GM18909 (cell line): Measurements from ENCODE around the gene ARHGEF28.

ENCODE experiments used
- ATAC-seq: cut with Tn5 transposase; IDR thresholded peaks from one replicate; pipeline ENCODE4 v1.9.1; 2021; ENCODE audit warnings: mild to moderate bottlenecking; ENCODE audit not compliant: unreplicated experiment, poor library complexity

Gene ARHGEF28

DNA sequence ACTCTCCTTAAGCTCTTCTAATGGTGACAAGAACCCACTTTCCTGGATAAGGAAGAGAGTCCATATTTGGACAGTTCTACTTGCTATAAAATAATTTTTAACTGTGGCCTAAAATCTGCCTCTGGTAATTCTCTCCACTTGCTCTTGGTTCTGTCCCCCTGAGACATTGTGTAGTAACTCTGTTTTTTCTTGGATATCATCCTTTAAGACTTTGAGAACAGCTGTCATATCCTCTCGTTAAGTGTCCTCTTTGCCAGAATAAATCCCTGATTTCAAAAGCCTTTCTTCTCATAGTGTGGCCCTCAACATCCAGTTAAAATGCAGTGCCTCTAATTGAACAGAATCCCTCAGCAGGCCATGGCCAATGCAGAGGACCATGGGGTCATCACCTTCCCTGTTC, 101.5 kb downstream of the ARHGEF28 start:
- no peak for ATAC-seq

GRCh38 chr5:73728493-73729273, 102.7 kb downstream of the ARHGEF28 start:
- no peak for ATAC-seq

DNA sequence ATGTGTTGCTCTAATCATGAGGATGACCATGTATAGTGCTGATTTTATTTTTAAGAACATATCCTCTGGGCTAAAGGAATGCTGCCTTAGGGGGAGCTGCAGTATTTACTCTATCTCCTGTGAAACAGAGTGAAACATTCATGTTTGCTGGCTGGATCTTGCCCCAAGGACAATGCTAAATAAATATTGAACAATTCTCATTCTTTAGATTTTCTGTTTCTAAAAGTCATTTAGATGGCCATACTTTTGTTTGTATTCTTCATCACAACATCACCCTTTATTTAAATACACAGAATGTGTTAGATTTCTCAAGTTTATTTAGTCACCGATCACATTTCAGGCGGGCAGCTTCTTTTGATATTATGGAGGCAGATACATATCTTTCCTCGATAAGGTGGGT, 103.3 kb downstream of the ARHGEF28 start:
- ATAC-seq = no peak

GRCh38 chr5:73732045-73732444, 106.0 kb downstream of the ARHGEF28 start:
- ATAC-seq = no peak

GRCh38 chr5:73733219-73733618, 107.2 kb downstream of the ARHGEF28 start:
- ATAC-seq = no peak

DNA sequence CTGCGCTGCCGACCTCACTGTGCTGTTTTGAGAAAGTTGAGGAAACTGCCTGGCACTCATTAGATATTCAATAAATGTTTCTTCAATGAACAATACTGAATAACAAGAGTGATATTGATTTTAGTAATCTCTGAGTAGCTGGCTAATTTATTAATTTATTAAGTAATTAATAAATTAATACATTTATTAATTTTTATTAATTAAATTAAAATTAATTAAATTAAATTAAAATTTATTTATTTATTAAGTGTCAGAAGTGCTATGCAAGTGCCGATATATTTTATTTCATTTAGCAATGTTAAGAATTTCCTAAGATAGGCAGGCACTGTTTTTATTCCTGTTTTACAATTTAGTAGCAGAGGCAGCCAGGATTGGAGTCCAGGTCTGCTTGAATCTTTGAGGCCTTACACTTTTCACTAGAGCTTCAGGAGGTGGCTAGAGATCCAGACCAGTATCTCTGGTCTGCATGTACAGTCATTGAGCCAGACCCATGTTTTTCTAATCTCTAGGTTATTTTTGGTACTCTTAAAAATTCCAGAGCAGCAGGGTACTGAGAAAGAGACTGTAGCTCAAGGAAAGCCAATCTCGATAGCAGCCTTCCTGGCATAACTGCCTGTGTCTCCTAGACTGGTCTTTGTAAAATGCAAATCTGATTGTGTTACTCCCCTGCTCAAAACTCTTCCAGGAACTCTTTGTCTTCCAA, 109.2 kb downstream of the ARHGEF28 start:
- no peak for ATAC-seq

DNA sequence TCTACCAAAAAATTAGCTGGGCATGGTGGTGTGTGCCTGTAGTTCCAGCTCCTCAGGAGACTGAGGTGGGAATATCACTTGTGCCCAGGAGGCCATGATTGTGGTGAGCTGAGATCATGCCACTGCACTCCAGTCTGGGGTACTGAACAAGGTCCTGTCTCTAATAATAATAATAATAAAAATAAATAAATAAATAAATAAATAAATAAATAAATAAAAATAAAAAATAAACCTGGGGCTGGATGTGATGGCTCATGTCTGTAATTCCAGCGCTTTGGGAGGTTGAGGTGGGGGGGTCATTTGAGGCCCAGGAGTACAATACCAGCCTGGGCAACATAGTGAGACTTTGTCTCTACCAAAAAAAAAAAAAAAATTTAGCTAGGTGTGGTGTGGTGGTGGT, 113.7 kb downstream of the ARHGEF28 start:
- ATAC-seq = no peak

GRCh38 chr5:73740274-73740790, 114.3 kb downstream of the ARHGEF28 start:
- ATAC-seq = no peak

DNA sequence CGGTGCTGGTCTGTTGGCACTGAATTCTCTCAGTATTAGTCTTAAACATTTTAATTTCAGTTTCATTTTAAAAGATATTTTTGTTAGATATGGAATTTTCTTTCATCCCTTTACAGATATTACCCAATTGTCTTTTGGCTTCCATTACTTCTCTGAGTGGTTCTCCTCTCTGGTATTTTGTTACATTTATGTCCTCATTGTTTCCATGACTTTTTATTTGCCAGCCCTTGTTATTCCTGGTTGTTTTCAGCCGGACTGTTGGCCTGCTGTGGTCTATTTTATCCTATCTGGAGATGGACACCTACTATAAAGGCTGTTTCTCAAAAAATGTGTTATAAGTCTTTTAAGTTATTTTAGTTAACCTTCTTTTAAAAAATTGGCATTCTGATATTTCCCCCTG, 117.2 kb downstream of the ARHGEF28 start:
- ATAC-seq = no peak

DNA sequence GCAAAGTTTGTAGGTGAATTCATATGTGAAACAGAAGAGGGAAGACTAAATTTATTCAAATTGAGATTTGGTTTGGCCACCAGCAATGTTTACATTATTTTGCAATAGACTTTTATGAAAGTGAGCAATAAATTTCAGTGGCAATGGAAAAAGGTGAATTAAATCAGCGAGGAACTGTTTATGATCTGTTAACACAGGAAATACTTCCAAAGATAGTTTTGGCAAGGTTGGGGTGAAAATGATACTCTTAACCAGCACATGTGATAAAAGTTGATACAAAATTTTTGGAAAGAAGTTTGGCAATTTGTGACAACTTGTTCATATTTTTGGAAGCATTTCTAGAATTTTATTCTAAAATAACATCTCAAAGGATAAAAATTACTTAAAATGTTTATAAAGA, 119.8 kb downstream of the ARHGEF28 start:
- ATAC-seq = no peak

GRCh38 chr5:73746608-73747007, 120.6 kb downstream of the ARHGEF28 start:
- ATAC-seq = no peak

- no peak for ATAC-seq
Measured at GRCh38 chr5:73747696-73748380, 121.8 kb downstream of the ARHGEF28 start.

DNA sequence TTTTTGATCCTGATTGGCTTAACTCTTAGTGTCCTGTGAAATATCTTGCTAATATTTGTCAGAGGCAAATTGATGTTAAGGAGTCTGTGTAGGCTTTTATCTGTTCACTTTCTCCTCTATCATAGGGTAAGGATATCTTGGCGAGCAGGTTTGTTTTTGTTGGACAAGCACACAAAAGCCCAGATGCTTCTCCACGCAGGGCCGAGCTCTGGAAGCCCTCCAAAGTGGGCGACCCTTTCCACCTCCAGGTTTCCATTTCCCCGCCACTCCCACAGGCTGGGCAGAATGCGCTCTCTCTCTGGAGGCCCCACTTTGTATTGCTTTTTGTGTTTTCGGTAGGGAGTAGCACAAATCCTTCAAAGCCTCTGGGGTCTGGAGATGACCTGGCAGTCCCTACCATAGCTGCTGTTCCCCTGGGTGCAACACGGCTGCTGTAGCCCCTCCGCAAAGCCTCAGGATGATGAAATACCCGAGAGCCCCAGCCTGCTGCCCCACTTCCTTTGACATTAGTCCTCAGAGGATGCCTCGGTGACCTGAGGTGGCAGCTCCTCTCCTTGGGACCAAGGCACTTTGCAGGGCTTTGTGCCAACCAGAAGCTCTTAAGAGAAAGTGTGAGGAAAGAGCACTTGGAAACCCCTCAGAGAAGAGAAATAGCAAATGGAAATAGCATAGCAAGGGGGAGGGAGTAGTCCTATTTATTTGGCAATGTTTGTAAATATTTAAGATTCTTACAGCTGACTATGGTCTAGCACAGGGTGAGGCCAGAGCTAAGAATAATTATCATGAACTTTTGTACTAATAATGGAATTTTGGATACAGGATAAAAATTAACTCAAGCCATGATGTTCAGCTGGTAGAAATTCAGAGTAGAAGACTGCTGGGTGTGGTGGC, 122.8 kb downstream of the ARHGEF28 start:
- ATAC-seq = no peak

DNA sequence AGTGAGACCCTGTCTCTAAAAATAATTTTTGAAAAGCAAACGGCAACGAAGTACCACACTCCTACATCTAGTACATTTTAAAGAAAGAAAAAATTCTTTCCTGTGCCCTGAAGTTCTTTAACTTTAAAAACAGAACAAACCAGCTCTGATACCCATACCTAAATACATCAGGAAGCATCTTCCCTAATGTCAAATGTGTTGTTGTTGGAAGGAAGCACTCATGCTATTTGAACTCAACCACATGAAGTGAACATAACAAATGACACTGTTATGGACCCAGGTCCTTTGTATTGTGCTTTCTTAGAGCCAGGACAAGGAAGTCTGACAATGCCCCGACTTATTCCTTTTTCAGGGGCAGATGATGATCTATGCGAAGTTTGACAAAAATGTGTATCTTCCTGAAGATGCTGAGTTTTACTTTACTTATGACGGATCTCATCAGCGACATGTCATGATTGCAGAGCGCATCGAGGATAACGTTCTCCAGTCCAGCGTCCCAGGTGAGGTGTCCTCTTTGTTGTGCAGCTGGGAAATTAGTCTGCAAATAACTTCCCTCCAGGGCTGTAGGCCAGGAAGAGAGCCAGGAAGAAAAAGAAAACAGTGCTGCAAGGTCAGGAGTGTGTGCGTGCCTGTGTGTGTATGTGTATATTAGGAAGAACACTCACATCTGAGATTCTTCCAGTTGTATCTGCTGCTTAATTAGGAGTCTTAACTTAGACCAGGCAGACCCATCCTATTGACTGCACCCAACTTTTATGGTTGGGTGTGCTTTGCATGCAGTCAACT, 123.7 kb downstream of the ARHGEF28 start:
- ATAC-seq = no peak

DNA sequence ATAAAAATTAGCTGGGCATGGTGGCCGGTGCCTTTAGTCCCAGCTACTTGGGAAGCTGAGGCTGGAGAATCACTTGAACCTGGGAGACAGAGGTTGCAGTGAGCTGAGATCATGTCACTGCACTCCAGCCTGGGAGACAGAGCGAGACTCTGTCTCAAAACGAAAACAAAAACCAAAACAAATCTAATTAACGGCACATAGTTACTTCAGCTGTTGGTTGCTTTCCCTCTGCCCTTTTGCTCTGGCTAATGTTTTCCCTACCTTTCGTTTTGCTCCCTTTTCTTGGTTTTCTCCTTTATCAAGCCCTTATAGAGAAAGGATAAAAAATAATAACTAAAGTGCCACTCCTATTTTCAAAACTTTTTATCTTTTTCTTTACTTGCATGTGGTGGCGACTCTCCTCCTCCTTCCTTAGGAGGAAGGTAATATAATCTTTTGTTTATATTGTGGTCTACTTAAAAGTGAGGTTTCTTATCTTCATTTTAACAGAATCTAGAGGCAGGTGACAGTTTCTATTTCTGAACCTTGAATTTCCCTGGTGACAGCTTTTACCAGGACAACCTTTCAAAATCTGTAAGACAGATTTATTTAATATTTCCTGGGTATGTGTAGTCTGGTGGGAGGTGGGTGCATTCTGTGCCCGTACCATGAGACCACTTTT, 125.4 kb downstream of the ARHGEF28 start:
- no peak for ATAC-seq

GRCh38 chr5:73754254-73754653, 128.3 kb downstream of the ARHGEF28 start:
- no peak for ATAC-seq

DNA sequence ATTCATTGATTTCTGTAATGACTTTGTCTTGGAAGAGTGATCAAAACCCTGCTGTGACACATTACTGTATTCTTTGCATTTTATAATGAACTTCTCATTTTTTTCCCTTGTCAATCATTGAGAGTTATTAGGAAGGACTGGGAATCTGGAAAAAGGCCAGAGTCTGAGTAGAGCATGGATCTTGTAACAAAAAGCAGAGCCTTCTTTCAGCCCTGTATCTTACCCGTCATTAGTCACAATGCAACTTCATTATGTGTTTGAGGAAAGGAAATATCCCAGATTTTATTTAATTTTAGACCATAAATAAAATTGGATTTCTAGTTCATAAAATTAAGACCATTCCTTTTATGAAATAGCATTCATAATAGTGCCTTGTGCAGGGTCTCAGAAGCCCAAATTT, 131.4 kb downstream of the ARHGEF28 start:
- ATAC-seq = no peak

GRCh38 chr5:73759771-73760170, 133.8 kb downstream of the ARHGEF28 start:
- ATAC-seq = no peak
